IMR-90 (cell line): ENCODE measurements around the gene ASGR2.

ENCODE experiments used
- BHLHE40 ChIP-seq: fragments of 150-350 bp; IDR thresholded peaks from 2 replicates; pipeline ENCODE4 v1.6.1; 2016; ENCODE audit warnings: mild to moderate bottlenecking, low read depth, low read length
- CEBPB ChIP-seq: IDR thresholded peaks from 2 replicates; pipeline ENCODE4 v1.6.1; 2012; ENCODE audit warnings: low read depth, low read length, improper control_type of control experiment
- CTCF ChIP-seq: conservative IDR thresholded peaks from 2 replicates; pipeline ENCODE4 v1.5.1; 2012; ENCODE audit warnings: mild to moderate bottlenecking, low read depth, low read length, improper control_type of control experiment
- ELK1 ChIP-seq: fragments of 150-350 bp; IDR thresholded peaks from 2 replicates; pipeline ENCODE4 v1.6.1; 2016; ENCODE audit warnings: low read depth, mild to moderate bottlenecking, low read length, moderate library complexity, borderline replicate concordance
- MAFK ChIP-seq: IDR thresholded peaks from 2 replicates; pipeline ENCODE4 v1.6.1; 2012; ENCODE audit warnings: low read depth, low read length, improper control_type of control experiment
- MAZ ChIP-seq: IDR thresholded peaks from 2 replicates; pipeline ENCODE4 v1.6.1; 2012; ENCODE audit warnings: low read depth, mild to moderate bottlenecking, low read length, improper control_type of control experiment, moderate library complexity, borderline replicate concordance
- POLR2A ChIP-seq: IDR thresholded peaks from 2 replicates; pipeline ENCODE4 v1.6.1; 2012; ENCODE audit warnings: mild to moderate bottlenecking, low read depth, low read length
- RAD21 ChIP-seq: IDR thresholded peaks from 2 replicates; pipeline ENCODE4 v1.6.1; 2012; ENCODE audit warnings: low read length, improper control_type of control experiment
- RCOR1 ChIP-seq: IDR thresholded peaks from 2 replicates; pipeline ENCODE4 v1.6.1; 2012; ENCODE audit warnings: mild to moderate bottlenecking, low read length, improper control_type of control experiment; ENCODE audit not compliant: insufficient replicate concordance
- RFX5 ChIP-seq: IDR thresholded peaks from 2 replicates; pipeline ENCODE4 v1.8.0; 2012; ENCODE audit warnings: low read depth, mild to moderate bottlenecking, low read length, moderate library complexity
- SMC3 ChIP-seq: fragments of 150-350 bp; IDR thresholded peaks from 2 replicates; pipeline ENCODE4 v1.6.1; 2016; ENCODE audit warnings: low read depth, mild to moderate bottlenecking, antibody characterized with exemption, low read length, moderate library complexity
- USF2 ChIP-seq: fragments of 150-350 bp; IDR thresholded peaks from 2 replicates; pipeline ENCODE4 v1.6.1; 2017; ENCODE audit warnings: mild to moderate bottlenecking, antibody characterized with exemption, low read length, low read depth

- no peak for TF ChIP-seq CTCF
- TF ChIP-seq RFX5: no peak
- TF ChIP-seq ELK1: no peak
- no peak for TF ChIP-seq RCOR1
- TF ChIP-seq RAD21: no peak
- TF ChIP-seq CEBPB: no peak
- no peak for TF ChIP-seq POLR2A
- no peak for TF ChIP-seq USF2
- no peak for TF ChIP-seq BHLHE40
- TF ChIP-seq MAFK: no peak
- TF ChIP-seq MAZ: no peak
- no peak for TF ChIP-seq SMC3
Observed at GRCh38 chr17:7107012-7107754, 7.4 kb downstream of the ASGR2 start.
